ENCODE data around the gene LYRM2.
"Not testable (repeated sequence)": the region's sequence is repeated elsewhere in the genome, so short reads cannot be mapped to it uniquely, and the experiment has no call there.

Gene LYRM2

GRCh38 chr6:89644864-89645263 is 6.3 kb upstream of the LYRM2 start:
- no peak for DNase-seq (ENCODE audit: low read depth)

- DNase-seq (ENCODE audit: low read depth) = no peak
Measured at GRCh38 chr6:89643406-89643805, 4.9 kb upstream of the LYRM2 start.

GRCh38 chr6:89642956-89643355 is 4.4 kb upstream of the LYRM2 start:
- no peak for DNase-seq (ENCODE audit: low read depth)

- DNase-seq (ENCODE audit: low read depth) = not testable (repeated sequence)
Measured at GRCh38 chr6:89641581-89641980, 3.0 kb upstream of the LYRM2 start.

GRCh38 chr6:89640804-89641203 is 2.3 kb upstream of the LYRM2 start:
- DNase-seq (ENCODE audit: low read depth) = no peak

- DNase-seq (ENCODE audit: low read depth) = no peak
Measured at GRCh38 chr6:89637960-89638319, 607 bp downstream of the LYRM2 start.

GRCh38 chr6:89636412-89636811 is 2.1 kb downstream of the LYRM2 start:
- not testable (repeated sequence) for DNase-seq (ENCODE audit: low read depth)

GRCh38 chr6:89630488-89630887 is 8.1 kb downstream of the LYRM2 start:
- no peak for DNase-seq (ENCODE audit: low read depth)

- no peak for DNase-seq (ENCODE audit: low read depth)
Measured at GRCh38 chr6:89623749-89624148, 14.8 kb downstream of the LYRM2 start.

GRCh38 chr6:89619567-89619966 is 19.0 kb downstream of the LYRM2 start:
- no peak for DNase-seq (ENCODE audit: low read depth)

- DNase-seq (ENCODE audit: low read depth) = no peak
Measured at GRCh38 chr6:89618026-89618425, 20.5 kb downstream of the LYRM2 start.

GRCh38 chr6:89616531-89616930 is 22.0 kb downstream of the LYRM2 start:
- DNase-seq (ENCODE audit: low read depth) = no peak

GRCh38 chr6:89615882-89616281 is 22.7 kb downstream of the LYRM2 start:
- no peak for DNase-seq (ENCODE audit: low read depth)

- no peak for DNase-seq (ENCODE audit: low read depth)
Measured at GRCh38 chr6:89613790-89614189, 24.8 kb downstream of the LYRM2 start.

GRCh38 chr6:89612121-89612520 is 26.4 kb downstream of the LYRM2 start:
- DNase-seq (ENCODE audit: low read depth) = no peak

GRCh38 chr6:89611666-89612065 is 26.9 kb downstream of the LYRM2 start:
- no peak for DNase-seq (ENCODE audit: low read depth)

- peak; percentile 17 for DNase-seq (ENCODE audit: low read depth)
Measured at GRCh38 chr6:89610149-89610642, 28.4 kb downstream of the LYRM2 start.

- DNase-seq (ENCODE audit: low read depth) = no peak
Measured at GRCh38 chr6:89605861-89606260, 32.7 kb downstream of the LYRM2 start.

- DNase-seq (ENCODE audit: low read depth) = no peak
Measured at GRCh38 chr6:89604653-89605052, 33.9 kb downstream of the LYRM2 start.

GRCh38 chr6:89602166-89602565 is 36.4 kb downstream of the LYRM2 start:
- DNase-seq (ENCODE audit: low read depth) = no peak

GRCh38 chr6:89599727-89600126 is 38.8 kb downstream of the LYRM2 start:
- no peak for DNase-seq (ENCODE audit: low read depth)

GRCh38 chr6:89597988-89598387 is 40.6 kb downstream of the LYRM2 start:
- peak; percentile 3 for DNase-seq (ENCODE audit: low read depth)

- DNase-seq (ENCODE audit: low read depth) = no peak
Measured at GRCh38 chr6:89597372-89597771, 41.2 kb downstream of the LYRM2 start.

GRCh38 chr6:89596484-89596883 is 42.1 kb downstream of the LYRM2 start:
- no peak for DNase-seq (ENCODE audit: low read depth)

GRCh38 chr6:89596056-89596455 is 42.5 kb downstream of the LYRM2 start:
- DNase-seq (ENCODE audit: low read depth) = no peak
